Activated CD4-positive, alpha-beta T cell treated with anti-CD3 and anti-CD28 coated beads, Interleukin-2, amount 10 ng/mL, durations not matched to agents 24 days and 14 days (primary cell): ENCODE results near the gene ZMYND10. TPM values are rescaled to one million over a fixed set of nuclear protein-coding genes. Genes with fewer than 3 reads are reported as not detected.

ENCODE experiments used
- DNase-seq: peaks from one replicate; pipeline ENCODE4 v3.0.0; 2022
- H3K27ac Mint-ChIP-seq: one replicate; pipeline ENCODE4 v1.8.0; 2022; ENCODE audit warnings: mild to moderate bottlenecking, mixed read lengths
- H3K27me3 Mint-ChIP-seq: one replicate; pipeline ENCODE4 v1.8.0; 2022; ENCODE audit warnings: mixed read lengths
- H3K36me3 Mint-ChIP-seq: one replicate; pipeline ENCODE4 v1.8.0; 2022; ENCODE audit warnings: low read depth, mild to moderate bottlenecking, mixed read lengths
- H3K4me1 Mint-ChIP-seq: one replicate; pipeline ENCODE4 v1.8.0; 2021; ENCODE audit warnings: mixed read lengths
- H3K4me3 Mint-ChIP-seq: one replicate; pipeline ENCODE4 v1.8.0; 2022; ENCODE audit warnings: mild to moderate bottlenecking, moderate library complexity, mixed read lengths
- H3K9me3 Mint-ChIP-seq: one replicate; pipeline ENCODE4 v1.8.0; 2021; ENCODE audit warnings: mixed read lengths
- intact Hi-C: fragments of 100-400 bp; cut with micrococcal nuclease; formaldehyde crosslinking; loops from one replicate; pipeline ENCODE4 v1.15.1; 2023
- total RNA-seq: library from RNA; stranded (reverse); gene quantifications from 2 replicates; pipeline ENCODE4 v1.2.3, GENCODE V29; 2022

The ZMYND10 gene
- total RNA-seq, 1 donor from 2014 or later: 1.2 TPM

GRCh38 chr3:50295553-50296431 is 49.7 kb downstream of the ZMYND10 start:
- Mint-ChIP-seq H3K36me3 (peaks cover 8% of the 10 kb centered on the region), H3K4me3 (no peak overlapping the region), H3K27ac (peak overlapping the region; percentile 51), H3K27me3 (no peaks in the 10 kb centered on the region), H3K4me1 (peaks cover 29% of the 10 kb centered on the region), H3K9me3 (no peaks in the 10 kb centered on the region)
- peak; percentile 56 for DNase-seq
- intact Hi-C loops: loop anchor here (5.0 to 10.0 kb wide), 2 partner anchors 317 to 621 kb away; partner anchors contain the start of genes APEH and CISH

GRCh38 chr3:50294492-50295403 is 50.8 kb downstream of the ZMYND10 start:
- no peak overlapping the region for H3K4me3 Mint-ChIP-seq
- intact Hi-C loops: loop anchor here (5.0 to 10.0 kb wide), 2 partner anchors 318 to 620 kb away; partner anchors contain the start of genes APEH and CISH
- no peaks in the 10 kb centered on the region for H3K27me3 Mint-ChIP-seq

GRCh38 chr3:50294089-50294488 is 51.4 kb downstream of the ZMYND10 start:
- Mint-ChIP-seq H3K36me3 (peaks cover 22% of the 10 kb centered on the region), H3K27me3 (no peaks in the 10 kb centered on the region), H3K9me3 (no peaks in the 10 kb centered on the region), H3K27ac (no peak overlapping the region), H3K4me1 (peaks cover 19% of the 10 kb centered on the region), H3K4me3 (no peak overlapping the region)
- intact Hi-C loops: loop anchor here (10.0 kb wide), 1 partner anchor 619 kb away; the partner anchor contains the start of gene APEH
- DNase-seq: no peak

More at GRCh38 chr3:50294492-50295403, 50.8 kb downstream of the ZMYND10 start:
- peak; percentile 57 for DNase-seq
- no peak overlapping the region for H3K27ac Mint-ChIP-seq
- H3K36me3 Mint-ChIP-seq: peaks cover 15% of the 10 kb centered on the region
- H3K9me3 Mint-ChIP-seq: no peaks in the 10 kb centered on the region
- H3K4me1 Mint-ChIP-seq: peaks cover 22% of the 10 kb centered on the region

- Mint-ChIP-seq H3K27me3 (no peaks in the 10 kb centered on the region), H3K36me3 (peaks cover 28% of the 10 kb centered on the region), H3K4me3 (peak overlapping the region; percentile 94), H3K4me1 (peaks cover 16% of the 10 kb centered on the region), H3K9me3 (no peaks in the 10 kb centered on the region), H3K27ac (peak overlapping the region; percentile 96)
- no peak for DNase-seq
- intact Hi-C loops: loop anchor here (10.0 kb wide), 1 partner anchor 618 kb away; the partner anchor contains the start of gene APEH
Measured at GRCh38 chr3:50293079-50293801, 52.3 kb downstream of the ZMYND10 start.

GRCh38 chr3:50292159-50293078 is 53.1 kb downstream of the ZMYND10 start, which contains the start of gene IFRD2:
Gene IFRD2 (minus strand): TSS chr3:50292429. CDS start chr3:50292274, 155 bp downstream.
- peaks cover 12% of the 10 kb centered on the region for H3K4me1 Mint-ChIP-seq
- intact Hi-C loops: loop anchor here (1.0 to 10.0 kb wide), 4 partner anchors 36 to 618 kb away; partner anchors contain the start of genes APEH, RBM5, TMEM115 and TUSC2

More at GRCh38 chr3:50292159-50293078, 53.1 kb downstream of the ZMYND10 start, which contains the start of gene IFRD2:
- Mint-ChIP-seq H3K27ac (peak within 1 kb of the TSS; percentile 96), H3K4me3 (peak within 1 kb of the TSS; percentile 94), H3K9me3 (no peaks in the 10 kb centered on the region), H3K27me3 (no peaks in the 10 kb centered on the region), H3K36me3 (peaks cover 33% of the 10 kb centered on the region)
- DNase-seq: peak; percentile 99

Other genes with a start within 250 kb of the ZMYND10 start
- 0.14 and 0.31 TPM in 2 replicates for gene SEMA3F, start 190.4 kb downstream of the ZMYND10 start, total RNA-seq
- not detected in 2 replicates for gene GNAT1, start 154.1 kb downstream of the ZMYND10 start, total RNA-seq
- gene SLC38A3, start 140.5 kb downstream of the ZMYND10 start, total RNA-seq: not detected in 2 replicates
- gene GNAI2, start 109.5 kb downstream of the ZMYND10 start, total RNA-seq: 225 and 232 TPM in 2 replicates
- 0.45 and 0.82 TPM in 2 replicates for gene SEMA3B, start 76.6 kb downstream of the ZMYND10 start, total RNA-seq
- not detected in 2 replicates for gene LSMEM2, start 66.6 kb downstream of the ZMYND10 start, total RNA-seq
- 231 and 233 TPM in 2 replicates for gene IFRD2, start 53.3 kb downstream of the ZMYND10 start, total RNA-seq
- 7.1 and 7.3 TPM in 2 replicates for gene HYAL3, start 46.3 kb downstream of the ZMYND10 start, total RNA-seq
- gene NAA80, start 46.3 kb downstream of the ZMYND10 start, total RNA-seq: 17.3 and 20.0 TPM in 2 replicates
- 0.28 and 0.50 TPM in 2 replicates for gene HYAL1, start 42.2 kb downstream of the ZMYND10 start, total RNA-seq
- 14.4 and 16.3 TPM in 2 replicates for gene HYAL2, start 23.0 kb downstream of the ZMYND10 start, total RNA-seq
- 24.4 and 25.0 TPM in 2 replicates for gene TUSC2, start 17.5 kb downstream of the ZMYND10 start, total RNA-seq
- gene RASSF1, start 4.9 kb downstream of the ZMYND10 start, total RNA-seq: 68.3 and 68.8 TPM in 2 replicates
- 38.1 and 43.0 TPM in 2 replicates for gene NPRL2, start 5.0 kb upstream of the ZMYND10 start, total RNA-seq
- gene CYB561D2, start 5.1 kb upstream of the ZMYND10 start, total RNA-seq: 23.9 and 27.0 TPM in 2 replicates
- gene TMEM115, start 13.8 kb upstream of the ZMYND10 start, total RNA-seq: 20.3 and 20.5 TPM in 2 replicates
- 0.23 and 0.62 TPM in 2 replicates for gene CACNA2D2, start 157.9 kb upstream of the ZMYND10 start, total RNA-seq
- gene C3orf18, start 222.0 kb upstream of the ZMYND10 start, total RNA-seq: 32.6 and 35.4 TPM in 2 replicates
- 62.9 and 66.0 TPM in 2 replicates for gene HEMK1, start 223.8 kb upstream of the ZMYND10 start, total RNA-seq